ENCODE data around the gene DNAH14.

Gene DNAH14

GRCh38 chr1:225431081-225431863 is 501.8 kb downstream of the DNAH14 start:
- DNase-seq, result no peak

- no peak for DNase-seq
Observed at GRCh38 chr1:225434046-225434445, 504.6 kb downstream of the DNAH14 start.

- DNase-seq, result no peak
Observed at GRCh38 chr1:225435076-225435475, 505.6 kb downstream of the DNAH14 start.

GRCh38 chr1:225435487-225435886 is 506.0 kb downstream of the DNAH14 start:
- DNase-seq, result no peak

- no peak for DNase-seq
Observed at GRCh38 chr1:225435957-225436392, 506.5 kb downstream of the DNAH14 start.

- DNase-seq, result no peak
Observed at GRCh38 chr1:225437710-225438437, 508.4 kb downstream of the DNAH14 start.

- no peak for DNase-seq
Observed at GRCh38 chr1:225440380-225441221, 511.1 kb downstream of the DNAH14 start.

- DNase-seq, result no peak
Observed at GRCh38 chr1:225441314-225442122, 512.0 kb downstream of the DNAH14 start.

- DNase-seq, result no peak
Observed at GRCh38 chr1:225442123-225442505, 512.6 kb downstream of the DNAH14 start.

GRCh38 chr1:225445639-225446594 is 516.4 kb downstream of the DNAH14 start:
- DNase-seq, result no peak

- no peak for DNase-seq
Observed at GRCh38 chr1:225446595-225446960, 517.1 kb downstream of the DNAH14 start.

- DNase-seq, result no peak
Observed at GRCh38 chr1:225446981-225447615, 517.6 kb downstream of the DNAH14 start.

- no peak for DNase-seq
Observed at GRCh38 chr1:225447650-225448089, 518.2 kb downstream of the DNAH14 start.

GRCh38 chr1:225448146-225448805 is 518.8 kb downstream of the DNAH14 start:
- DNase-seq, result no peak

Measured in fibroblast of skin of abdomen (primary cell).